GM18861 (cell line): Measurements from ENCODE around the gene TXNRD2.
A peak's percentile ranks its signal among the peaks of the same experiment; 100 is the strongest.

ENCODE experiments used
- ATAC-seq: cut with Tn5 transposase; IDR thresholded peaks from one replicate; pipeline ENCODE4 v1.9.1; 2021; ENCODE audit not compliant: unreplicated experiment

The TXNRD2 gene

DNA sequence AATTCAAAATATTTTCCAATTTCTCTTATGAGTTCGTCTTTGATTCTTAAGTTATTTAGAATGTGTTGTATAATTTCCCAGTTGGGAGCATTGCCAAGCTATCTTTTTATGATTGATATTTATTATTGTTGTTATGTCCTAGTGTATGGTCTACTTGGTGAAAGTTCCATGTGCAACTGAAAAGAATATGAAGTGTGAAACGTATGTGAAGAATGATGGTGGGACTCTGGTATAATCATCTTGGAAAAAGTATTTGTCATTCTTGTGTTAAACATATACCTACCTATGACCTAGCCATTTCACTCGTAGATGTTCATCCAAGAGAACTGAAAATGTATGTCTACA, 75.0 kb downstream of the TXNRD2 start:
- no peak for ATAC-seq

DNA sequence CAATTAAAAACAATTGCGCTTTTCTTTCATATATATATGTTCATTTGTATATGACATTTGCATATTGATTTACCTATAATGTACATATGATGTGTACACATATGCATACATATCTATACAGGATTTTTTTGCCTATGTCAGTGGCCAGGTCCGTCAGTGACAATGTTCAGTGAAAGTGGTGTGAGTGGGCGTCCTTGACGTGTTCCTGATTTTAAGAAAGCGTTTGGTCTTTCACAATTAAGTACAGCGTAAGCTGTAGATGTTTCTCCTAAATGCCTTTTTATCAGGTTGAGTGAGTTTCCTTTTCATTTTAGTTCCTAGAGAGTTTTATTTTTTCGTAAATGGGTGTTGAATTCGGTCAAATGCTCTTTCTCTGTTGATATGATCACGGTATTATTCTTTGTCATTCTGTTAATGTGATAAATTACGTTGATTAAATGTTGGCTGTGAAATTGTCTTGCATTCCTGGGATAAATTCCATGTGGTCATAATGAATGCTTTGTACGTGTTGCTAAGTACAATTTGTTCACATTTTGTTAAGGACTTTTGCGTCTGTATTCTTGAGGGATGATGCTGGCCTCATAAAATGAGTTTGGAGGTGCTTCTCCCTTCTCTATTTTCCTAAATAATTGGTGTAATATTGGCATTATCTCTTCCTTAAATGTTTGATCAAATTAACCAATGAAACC, 76.3 kb downstream of the TXNRD2 start:
- ATAC-seq = no peak

DNA sequence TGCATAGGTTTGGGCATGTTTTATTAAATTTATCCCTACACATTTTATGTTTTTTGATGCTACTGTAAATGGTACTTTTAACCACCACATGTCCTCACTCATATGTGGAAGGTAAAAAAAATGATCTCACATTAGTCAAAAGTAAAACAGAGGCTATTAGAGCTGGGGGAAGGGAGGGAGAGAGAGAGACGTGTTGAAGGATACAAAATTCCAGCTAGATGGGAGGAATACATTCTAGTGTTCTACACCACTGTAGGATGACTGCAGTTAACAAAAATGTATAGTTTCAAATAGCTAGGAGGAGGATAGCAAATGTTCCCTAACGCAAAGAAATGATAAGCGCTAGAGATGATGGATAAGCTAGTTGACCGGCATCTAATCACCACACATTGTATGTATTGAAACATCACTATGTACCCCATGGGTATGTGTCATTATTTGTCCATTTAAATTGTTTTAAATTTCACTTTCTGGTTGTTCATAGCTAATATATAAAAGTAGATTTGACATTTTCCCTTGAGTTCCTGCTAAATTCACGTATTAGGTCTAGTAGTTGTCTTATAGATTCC, 77.0 kb downstream of the TXNRD2 start:
- no peak for ATAC-seq

DNA sequence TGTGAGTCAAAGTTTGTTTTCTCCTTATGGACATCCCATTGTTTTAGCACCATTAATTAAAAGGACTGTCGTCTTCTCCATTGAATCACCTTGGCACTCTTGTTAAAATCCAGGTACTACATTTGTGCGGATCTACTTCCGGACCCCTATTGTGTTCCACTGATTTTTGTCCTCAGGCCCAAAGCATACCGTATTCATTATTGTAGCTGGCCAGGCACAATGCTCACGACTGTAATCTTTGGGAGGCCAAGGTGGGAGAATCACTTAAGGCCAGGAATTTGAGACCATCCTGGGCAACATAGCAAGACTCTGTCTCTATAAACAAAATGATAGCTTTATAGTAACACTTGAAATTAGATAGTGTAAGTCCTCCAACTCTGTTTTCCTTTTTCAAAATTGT, 78.0 kb downstream of the TXNRD2 start:
- no peak for ATAC-seq

DNA sequence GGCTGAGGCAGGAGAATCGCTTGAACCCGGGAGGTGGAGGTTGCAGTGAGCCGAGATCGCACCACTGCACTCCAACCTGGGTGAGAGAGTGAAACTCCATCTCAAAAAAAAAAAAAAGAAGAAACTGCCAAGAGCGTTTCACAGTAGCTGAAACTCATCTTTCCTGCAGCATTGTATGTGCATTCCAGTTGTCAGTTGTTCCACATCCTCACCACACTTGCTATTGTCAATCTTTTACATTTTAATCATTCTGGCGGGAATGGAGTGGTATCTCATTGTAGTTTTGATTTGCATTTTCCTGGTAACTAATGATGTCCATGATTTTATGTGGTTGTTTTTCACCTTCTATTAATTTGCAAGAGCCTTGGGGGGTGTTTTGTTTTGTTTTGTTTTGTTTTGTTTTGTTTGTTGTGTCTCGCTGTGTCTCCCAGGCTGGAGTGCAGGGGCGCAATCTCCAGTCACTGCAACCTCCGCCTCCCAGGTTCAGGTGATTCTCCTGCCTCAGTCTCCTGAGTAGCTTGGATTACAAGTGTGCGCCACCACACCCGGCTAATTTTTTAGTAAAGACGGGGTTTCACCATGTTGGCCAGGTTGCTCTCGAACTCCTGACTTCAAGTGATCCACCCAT, 78.9 kb downstream of the TXNRD2 start:
- ATAC-seq = no peak

- no peak for ATAC-seq
Measured at GRCh38 chr22:19859861-19860510, 81.6 kb downstream of the TXNRD2 start.

DNA sequence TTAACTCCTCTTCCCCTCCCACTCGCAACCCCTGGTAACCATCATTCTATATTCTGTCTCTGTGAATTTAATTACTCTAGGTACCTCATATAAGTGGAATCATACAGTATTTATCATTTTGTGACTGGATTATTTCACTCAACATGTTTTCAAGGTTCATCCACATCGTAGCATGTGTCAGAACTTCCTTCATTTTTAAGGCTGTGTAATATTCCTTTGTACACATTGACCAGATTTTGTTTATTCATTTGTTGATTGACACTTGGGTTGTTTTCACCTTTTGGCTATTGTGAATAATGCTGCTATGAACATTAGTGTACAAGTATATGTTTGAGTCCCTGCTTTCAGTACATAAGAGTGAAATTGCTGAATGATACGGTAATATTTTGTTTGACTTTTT, 84.2 kb downstream of the TXNRD2 start:
- no peak for ATAC-seq

DNA sequence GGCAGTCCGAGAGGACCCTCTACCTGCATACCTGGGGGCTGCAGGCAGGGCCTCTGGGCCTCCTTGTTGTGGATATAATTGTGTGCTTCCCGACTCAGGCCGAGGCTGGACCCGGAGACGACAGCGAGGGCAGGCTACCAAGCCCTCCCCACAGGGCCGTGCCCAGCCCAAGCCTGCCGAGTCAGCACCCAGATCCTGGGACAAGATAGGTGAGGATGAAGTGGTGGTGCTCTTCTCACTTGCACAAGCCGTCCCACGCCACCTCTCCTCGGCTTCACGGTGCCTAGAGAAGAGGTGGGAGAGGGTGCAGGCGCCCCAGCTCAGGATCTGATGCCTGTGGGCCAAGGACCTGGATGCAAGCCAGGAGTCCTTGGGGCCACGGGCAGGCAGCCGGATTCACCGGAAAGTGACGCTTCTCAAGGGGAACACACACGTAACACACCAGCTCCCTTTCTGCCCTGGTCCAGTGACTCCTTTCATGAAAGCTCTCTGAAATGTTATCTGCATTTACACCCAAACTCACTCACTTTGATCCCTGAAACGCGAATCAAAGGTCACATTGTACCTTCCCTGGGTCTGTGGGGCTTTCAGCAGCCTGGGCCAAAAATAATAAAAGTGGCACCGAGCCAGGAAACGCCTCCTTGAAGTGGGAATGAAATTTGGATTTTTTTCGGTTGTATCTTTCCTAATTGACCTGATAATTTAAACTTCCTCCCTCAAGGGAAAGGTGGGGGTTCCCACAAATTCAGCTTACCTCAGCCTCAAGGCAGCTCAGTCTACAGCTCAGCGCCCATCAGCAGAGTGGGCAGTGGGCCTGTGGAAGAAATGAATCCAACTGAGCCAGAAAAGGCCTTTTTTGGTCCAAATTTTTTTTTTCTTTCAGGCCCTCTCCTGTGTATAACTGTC, 85.9 kb downstream of the TXNRD2 start:
- ATAC-seq = peak; percentile 11

DNA sequence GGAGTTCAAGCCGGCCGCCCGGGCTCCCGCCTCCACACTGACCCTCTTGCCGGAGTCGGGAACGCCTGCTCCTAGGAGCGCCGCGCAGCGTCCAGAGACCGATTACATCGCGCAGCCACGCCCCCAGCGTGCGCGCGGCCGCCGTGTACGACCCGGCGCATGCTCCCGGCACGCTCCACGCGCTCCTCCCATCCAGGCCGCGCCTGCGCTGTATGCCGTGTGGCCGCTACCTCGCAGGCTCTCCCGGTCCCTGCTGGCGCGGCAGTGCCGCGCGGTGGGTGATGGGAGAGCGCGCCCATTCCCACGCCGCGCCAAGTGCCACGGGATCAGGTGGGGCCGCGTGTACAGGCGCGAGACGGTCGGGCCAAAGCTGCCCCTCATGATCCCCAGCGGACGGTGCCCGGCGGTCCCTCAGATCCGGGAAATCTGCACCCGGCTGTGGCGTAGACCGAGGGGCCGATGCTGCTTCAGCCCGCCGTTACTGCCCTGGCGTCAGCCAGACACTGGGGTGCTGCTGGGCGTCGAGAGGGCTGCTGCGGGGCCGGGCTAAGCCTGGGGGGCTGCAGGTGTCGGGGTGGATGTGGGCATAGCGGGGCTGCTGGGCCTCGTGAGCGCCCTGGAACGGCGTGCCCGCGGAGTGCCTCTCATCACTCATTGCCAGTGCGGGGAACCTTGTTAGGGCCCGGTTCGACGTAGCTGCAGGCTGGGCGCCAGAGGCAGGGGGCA, 86.7 kb downstream of the TXNRD2 start, which contains the start of the genes GNB1L and RTL10:
Gene GNB1L (minus strand): TSS at position 97 of the 726 bp plus-strand sequence. CDS start 33,519 bp downstream, outside the sequence.
Gene RTL10 (minus strand): TSS at position 97 of the 726 bp plus-strand sequence. CDS start 2,613 bp downstream, outside the sequence.
- peak; percentile 76 for ATAC-seq

- ATAC-seq = no peak
Measured at GRCh38 chr22:19853879-19854777, 87.5 kb downstream of the TXNRD2 start.

DNA sequence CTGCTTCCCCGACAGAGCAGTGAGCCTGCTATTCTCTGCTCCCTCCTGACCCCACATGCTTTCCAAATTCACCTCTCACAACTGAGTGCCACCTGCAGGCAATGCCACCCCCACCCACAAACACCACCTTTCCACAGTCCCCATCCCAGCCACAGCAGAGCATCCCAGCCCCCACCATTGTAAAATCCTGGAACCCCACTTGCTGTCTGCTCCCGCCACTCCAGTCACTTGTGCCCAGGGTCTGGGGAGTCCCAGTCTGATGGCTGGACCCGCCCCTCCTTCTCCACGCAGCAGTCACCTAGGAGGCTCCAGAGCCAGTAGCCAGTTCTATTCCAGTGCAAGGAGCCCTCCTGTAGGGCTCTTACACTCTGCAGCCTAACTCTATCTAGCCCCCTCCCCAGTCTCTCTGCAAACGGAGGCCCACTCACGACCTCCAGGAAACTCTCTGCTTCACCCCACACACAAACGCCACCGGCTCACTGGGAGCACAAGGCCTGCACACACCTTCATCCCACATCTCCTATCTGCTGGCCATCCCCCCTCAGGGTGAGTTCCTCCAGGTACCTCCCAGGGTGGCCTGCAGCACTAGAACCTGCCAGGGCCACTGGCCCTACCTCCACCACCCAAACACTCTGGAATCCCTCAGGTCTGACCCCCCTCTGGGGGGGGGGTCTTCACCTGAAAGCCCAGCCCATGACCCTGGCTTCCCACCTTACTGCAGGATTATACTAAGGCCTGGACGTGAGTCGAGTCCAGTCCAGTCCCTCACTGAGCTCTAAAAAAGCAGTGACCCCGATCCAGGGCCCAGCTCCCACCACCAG, 88.3 kb downstream of the TXNRD2 start:
- ATAC-seq = no peak

GRCh38 chr22:19852177-19852781, 89.3 kb downstream of the TXNRD2 start:
- ATAC-seq = no peak

DNA sequence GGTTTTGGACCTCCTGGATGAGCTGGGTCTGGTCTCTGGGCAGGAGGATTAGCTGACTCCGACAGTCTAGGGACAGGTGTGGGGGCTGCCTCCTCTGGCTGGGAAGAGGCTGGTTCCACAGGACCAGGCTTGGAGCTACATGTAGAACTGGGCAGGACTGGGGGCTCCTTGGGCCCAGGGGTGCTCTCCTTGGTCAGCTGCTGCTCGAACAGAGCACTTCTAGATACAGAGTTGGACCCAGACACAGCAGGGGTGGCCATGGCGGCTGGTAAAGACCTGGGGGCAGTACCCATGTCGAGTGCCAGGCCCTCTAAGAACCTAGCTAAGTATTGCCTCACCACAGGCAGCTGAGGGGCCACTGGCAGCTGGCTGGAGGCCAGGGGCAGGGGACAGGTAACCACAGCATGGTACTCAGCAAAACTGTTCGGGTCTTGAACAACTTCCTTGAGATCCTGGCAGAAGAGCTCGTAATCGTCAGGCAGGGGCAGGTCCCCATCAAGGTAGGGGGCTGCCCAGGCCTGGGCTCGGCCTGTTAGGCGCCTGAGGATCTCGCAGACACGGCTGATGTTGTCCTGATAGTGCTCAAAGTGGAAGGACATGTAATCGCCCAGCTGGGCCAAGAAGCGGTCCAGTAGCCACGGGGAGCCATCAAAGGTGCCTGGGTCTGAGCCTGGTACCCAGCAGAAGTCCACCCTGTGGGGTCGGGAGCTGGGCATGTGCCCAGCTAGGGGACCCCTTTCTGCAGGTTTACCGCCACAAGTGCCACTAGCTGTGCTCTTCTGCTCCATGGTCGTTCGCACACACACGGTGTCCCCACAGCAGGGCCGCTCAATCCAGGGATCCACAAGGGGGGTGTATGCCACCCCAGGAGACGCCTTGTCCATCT, 90.1 kb downstream of the TXNRD2 start:
- ATAC-seq = no peak

GRCh38 chr22:19850763-19851109, 90.9 kb downstream of the TXNRD2 start:
- no peak for ATAC-seq

DNA sequence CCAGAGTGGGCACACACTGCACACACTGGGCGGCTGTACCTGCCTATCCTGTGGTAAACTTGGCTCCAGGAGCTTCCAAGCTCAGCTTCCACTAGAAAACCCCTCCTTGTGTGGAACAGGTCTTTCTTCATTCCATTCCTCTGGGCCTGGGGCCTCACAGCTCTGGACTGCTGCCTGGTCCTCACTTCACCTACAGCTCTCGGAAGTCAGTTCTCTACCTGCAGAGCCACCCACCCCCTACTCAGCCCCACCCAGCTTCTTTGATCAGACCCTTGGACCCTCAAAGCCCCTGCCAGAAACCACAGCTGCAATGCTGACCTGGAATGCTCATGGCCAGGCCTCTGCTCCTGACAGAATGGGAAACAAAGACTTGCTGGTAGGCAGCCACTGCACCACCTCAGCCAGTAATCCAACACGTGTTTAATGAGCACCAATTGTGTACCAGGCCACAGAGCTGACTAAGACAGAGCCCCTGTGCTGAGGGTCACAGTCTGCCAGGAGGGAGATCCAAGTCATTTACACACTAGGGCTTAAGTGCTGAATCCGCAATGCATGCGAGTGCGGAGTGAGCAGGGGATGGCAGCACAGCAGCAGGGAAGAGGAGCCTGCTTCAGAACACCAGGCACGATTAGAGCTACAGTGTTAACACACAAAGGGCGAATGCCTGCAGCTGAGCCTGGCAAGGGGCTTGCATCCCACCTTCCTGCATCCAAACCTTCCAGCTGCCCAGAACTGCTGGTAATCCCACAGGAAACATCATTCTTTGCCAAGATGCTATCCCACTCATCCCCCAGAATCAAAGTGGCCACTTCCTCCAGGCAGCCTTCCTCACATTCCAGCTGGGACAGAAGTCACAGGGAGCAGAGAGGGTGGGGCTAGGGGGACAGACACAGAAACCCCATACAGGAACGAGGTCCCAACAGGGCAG, 91.5 kb downstream of the TXNRD2 start:
- ATAC-seq = no peak
